ENCODE results near the gene FOXO4.

DNA sequence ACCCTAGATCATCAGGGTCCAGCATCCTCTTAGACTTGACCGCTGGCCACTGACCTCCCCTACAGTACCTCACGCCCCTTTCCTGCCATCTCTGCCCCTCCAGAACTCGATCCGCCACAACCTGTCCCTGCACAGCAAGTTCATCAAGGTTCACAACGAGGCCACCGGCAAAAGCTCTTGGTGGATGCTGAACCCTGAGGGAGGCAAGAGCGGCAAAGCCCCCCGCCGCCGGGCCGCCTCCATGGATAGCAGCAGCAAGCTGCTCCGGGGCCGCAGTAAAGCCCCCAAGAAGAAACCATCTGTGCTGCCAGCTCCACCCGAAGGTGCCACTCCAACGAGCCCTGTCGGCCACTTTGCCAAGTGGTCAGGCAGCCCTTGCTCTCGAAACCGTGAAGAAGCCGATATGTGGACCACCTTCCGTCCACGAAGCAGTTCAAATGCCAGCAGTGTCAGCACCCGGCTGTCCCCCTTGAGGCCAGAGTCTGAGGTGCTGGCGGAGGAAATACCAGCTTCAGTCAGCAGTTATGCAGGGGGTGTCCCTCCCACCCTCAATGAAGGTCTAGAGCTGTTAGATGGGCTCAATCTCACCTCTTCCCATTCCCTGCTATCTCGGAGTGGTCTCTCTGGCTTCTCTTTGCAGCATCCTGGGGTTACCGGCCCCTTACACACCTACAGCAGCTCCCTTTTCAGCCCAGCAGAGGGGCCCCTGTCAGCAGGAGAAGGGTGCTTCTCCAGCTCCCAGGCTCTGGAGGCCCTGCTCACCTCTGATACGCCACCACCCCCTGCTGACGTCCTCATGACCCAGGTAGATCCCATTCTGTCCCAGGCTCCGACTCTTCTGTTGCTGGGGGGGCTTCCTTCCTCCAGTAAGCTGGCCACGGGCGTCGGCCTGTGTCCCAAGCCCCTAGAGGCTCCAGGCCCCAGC is 5.2 kb downstream of the FOXO4 start:
- TF ChIP-seq CTCF (IDR thresholded peaks at IDR 0.05) = no peak
- TF ChIP-seq POLR2A (IDR thresholded peaks at IDR 0.05) = no peak

All from thyroid gland (tissue), 4 donors.